SK-N-MC (cell line): Measurements from ENCODE around the gene DICER1.

ENCODE experiments used
- EZH2 ChIP-seq: fragments of 200-600 bp; sonication (generic); IDR thresholded peaks from one replicate; pipeline ENCODE4 v1.6.1; 2017; ENCODE audit warnings: antibody characterized with exemption
- FOXP2 ChIP-seq: optimal IDR thresholded peaks from 2 replicates; pipeline ENCODE3; 2011; ENCODE audit warnings: mild to moderate bottlenecking, moderate library complexity; ENCODE audit not compliant: insufficient read depth; ENCODE audit errors: extremely low read length, control extremely low read depth
- POLR2AphosphoS5 ChIP-seq: IDR thresholded peaks from 2 replicates; pipeline ENCODE4 v1.6.1; 2012; ENCODE audit warnings: mild to moderate bottlenecking, low read depth, low read length, borderline replicate concordance

DNA sequence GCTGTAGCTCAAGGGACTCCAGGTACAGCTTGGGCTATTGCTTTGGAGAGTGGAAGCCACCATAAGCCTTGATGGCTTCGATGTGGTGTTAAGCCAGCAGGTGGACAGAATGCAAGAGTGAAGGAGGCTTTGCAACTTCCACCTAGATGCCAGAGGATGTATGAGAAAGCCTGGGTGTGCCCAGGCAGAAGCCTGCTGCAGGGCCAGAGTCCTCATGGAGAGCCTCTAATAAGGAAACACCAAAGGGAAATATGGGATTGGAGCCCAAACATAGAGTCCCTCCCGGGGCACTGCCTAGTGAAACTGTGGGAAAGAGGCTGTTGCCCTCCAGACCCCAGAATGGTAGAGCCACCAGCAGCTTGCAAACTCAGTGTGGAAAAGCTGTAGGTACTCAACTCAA is 9.8 kb upstream of the DICER1 start:
- TF ChIP-seq POLR2AphosphoS5 (no peak), EZH2 (no peak), FOXP2 (no peak)
